ENCODE data around the gene SLC36A1.
"Not testable (repeated sequence)": the region's sequence is repeated elsewhere in the genome, so short reads cannot be mapped to it uniquely, and the experiment has no call there.

The SLC36A1 gene

GRCh38 chr5:151447174-151448037 lies at the start of gene SLC36A1:
Gene SLC36A1 (plus strand): TSS chr5:151447603. CDS start chr5:151458793, 11,190 bp downstream.
- DNase-seq = peak; percentile 97

- no peak for DNase-seq
Measured at GRCh38 chr5:151405334-151406160, 41.9 kb upstream of the SLC36A1 start.

DNA sequence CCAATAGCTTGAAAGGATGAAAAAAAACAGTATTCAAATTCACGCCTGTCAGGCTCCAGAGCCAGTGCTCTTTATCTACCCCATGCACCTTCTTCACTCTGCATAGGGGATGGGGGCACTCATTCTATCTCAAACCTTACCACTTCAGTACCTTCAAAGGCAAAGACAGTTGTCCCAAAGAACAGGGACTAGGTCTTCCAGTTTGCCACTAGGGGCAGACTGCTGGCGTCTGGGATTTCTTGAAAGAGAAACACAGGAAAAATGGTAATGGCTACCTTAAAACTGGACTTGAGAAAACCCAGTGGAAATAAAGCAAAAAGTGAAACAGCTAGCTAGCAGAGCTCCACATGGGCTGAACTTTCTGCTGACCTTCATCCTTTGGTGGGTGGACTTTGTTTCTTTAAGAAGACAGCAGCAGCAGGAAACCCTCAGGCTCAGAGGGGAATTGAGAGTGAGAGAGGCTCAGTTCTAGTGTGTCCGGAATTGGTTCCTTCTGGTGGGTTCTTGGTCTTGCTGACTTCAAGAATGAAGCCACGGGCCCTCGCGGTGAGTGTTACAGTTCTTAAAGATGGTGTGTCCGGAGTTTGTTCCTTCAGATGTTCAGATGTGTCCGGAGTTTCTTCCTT lies 41.0 kb upstream of the SLC36A1 start:
- DNase-seq = no peak

- DNase-seq = no peak
Measured at GRCh38 chr5:151408591-151409230, 38.7 kb upstream of the SLC36A1 start.

GRCh38 chr5:151413800-151414199 lies 33.6 kb upstream of the SLC36A1 start:
- DNase-seq = no peak

DNA sequence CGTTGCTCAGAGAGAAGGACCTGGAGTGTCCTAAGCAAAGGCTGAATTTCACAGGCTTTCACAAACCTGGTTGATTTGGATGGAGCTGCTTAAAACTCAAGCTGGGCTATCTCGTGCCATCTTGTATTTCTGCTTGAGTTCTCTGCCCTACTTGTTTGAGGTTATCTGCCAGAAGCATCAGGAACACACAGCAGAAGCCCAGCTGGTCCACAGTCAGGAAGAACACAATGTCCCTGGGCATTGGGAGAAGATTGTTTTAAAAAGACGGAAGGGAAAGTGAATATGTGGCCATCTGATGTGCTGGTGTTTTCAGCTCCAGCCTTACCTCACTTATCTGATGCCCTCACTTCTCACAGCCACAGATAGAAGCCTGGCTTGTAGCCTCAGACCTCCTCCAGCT lies 32.9 kb upstream of the SLC36A1 start:
- DNase-seq = no peak

GRCh38 chr5:151417712-151418111 lies 29.7 kb upstream of the SLC36A1 start:
- no peak for DNase-seq

- no peak for DNase-seq
Measured at GRCh38 chr5:151420127-151420526, 27.3 kb upstream of the SLC36A1 start.

- no peak for DNase-seq
Measured at GRCh38 chr5:151424892-151425523, 22.4 kb upstream of the SLC36A1 start.

- not testable (repeated sequence) for DNase-seq
Measured at GRCh38 chr5:151426347-151426746, 21.1 kb upstream of the SLC36A1 start.

DNA sequence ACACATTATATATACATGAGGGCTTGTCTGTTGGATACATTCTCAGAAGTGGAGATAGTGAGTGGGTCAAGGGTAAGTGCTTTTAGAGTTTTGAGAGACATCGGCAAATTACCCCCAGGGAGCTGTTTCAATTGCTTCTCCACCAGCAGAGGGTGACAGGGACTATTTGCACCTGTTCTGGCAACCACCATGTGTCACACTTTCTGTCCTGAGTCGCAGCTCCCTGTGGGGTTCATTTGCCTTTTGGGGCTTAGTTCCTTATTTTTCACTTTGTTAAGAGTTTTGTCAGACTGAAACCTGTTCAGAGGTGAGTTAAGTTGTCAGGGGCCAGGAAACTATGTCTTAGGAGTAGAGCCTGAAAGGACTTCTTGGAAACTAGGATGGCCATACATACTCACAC lies 20.1 kb upstream of the SLC36A1 start:
- DNase-seq = no peak

DNA sequence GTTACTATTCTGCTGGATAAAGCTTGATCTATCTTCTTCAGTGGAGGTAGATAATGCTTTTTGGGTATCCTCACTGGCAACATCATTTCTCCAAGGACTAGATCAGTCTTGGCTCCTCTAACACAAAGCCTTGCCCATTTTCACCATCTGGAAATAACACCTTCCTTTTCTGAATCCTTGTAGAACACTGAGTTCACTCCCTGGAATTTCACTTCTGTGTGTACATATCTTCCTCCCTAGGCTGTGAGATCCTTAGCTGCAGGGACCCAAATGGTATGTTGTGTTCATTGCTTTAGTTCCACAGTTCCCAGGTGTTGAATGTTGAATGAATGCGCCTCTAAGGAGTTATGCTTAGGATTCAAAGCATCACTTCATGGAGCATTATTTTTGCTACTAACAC lies 16.7 kb upstream of the SLC36A1 start:
- DNase-seq = no peak

GRCh38 chr5:151431666-151432065 lies 15.7 kb upstream of the SLC36A1 start:
- no peak for DNase-seq

GRCh38 chr5:151432210-151432609 lies 15.2 kb upstream of the SLC36A1 start:
- DNase-seq = no peak

GRCh38 chr5:151434570-151435237 lies 12.7 kb upstream of the SLC36A1 start:
- DNase-seq = no peak

DNA sequence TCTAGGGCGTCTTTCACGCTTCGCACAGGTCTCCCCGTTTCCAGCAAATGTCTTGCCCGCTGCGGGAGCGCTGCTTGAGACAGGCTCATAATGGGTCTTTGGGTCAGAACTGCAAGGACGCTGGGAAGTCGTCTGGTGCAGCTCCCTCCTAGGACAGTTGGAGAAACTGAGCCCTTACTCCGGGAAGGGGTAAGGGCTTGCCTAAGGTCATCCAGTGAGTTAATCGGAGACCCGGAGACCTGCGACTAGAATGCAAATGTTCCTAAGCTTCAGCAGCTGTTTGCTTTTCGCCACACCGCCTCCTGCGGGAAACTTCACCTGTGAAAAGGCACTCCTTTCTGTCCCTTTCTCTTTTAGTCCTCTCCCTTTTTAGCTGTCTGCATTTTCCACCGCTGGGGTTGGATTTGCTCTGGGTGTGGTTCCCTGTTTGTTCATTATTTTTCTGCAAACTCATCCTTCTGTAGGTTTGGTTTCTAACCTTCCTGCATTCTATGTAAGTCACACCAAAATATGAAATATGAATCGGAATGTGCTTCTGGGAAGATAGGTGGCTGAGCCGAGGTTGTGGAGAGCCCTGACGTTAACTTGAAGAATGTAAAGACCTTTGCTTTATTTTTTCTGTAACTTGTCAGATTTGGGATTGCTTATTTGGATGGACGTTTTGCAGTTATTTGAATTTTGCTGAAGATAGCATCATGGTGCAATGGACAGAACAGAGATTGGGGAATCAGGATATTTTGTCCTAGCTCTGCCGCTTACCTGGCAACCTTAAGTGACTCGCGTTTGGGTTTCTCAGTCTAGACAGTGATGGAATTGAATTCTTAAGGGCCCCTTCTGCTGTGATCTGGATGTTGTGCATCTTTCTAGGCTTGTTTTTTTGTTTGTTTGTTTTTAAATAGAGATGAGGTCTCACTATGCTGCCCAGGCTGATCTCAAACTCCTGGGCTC lies 909 bp downstream of the SLC36A1 start:
- no peak for DNase-seq

DNA sequence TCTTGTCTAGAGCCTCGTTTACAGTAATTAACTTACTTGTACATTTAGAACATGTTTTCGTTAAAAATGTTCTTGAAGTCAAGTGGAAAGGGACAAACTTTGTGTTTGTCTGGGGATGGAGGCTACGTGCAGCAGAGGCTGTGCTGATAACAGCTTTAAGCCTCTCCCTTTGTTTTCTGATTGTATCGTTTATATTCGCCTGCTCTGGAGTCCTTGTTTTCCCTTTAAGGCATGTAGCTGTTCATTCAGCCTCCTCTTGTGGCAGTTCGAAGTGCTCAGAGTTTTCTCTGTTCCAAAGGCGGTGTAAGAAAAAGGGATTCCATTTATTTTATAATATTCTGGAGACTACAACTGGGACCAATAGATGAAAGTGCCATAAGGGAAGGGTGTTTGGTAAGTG lies 1.9 kb downstream of the SLC36A1 start:
- DNase-seq = no peak

- DNase-seq = no peak
Measured at GRCh38 chr5:151449839-151450238, 2.4 kb downstream of the SLC36A1 start.

DNA sequence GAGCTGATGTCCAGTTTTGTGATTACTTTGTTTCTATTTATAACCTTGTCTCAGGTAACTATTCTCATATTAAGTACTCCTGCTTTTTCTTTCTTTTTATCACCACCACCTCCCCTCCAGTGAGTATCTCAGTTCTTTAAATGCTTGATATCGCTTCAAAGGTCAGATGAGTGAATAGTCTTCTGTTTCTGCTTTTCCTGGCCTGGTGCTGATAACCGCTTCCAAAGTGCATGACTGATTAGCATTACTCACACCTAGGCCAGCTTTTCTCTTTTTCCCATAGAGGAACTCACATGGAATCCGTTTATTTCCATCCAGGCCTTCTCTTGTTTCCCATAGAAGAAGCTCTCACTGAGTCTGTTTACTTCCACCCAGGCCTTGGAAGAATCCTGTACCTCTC lies 3.2 kb downstream of the SLC36A1 start:
- no peak for DNase-seq

GRCh38 chr5:151451626-151452520 lies 4.5 kb downstream of the SLC36A1 start:
- DNase-seq = no peak

All from activated CD4-positive, CD25-positive, alpha-beta regulatory T cell treated with anti-CD3 and anti-CD28 coated beads, Interleukin-2, amount 50 U/mL, for 72 hours (primary cell).